ENCODE data around the gene CD4.
"Not testable (repeated sequence)": the region's sequence is repeated elsewhere in the genome, so short reads cannot be mapped to it uniquely, and the experiment has no call there.

The CD4 gene

GRCh38 chr12:6788972-6789924 is at the start of gene CD4:
Gene CD4, plus strand, starts transcription at chr12:6789528. Its CDS starts 10,611 bp downstream, at chr12:6800139.
- no peak for DNase-seq

- not testable (repeated sequence) for DNase-seq
Observed at GRCh38 chr12:6742080-6742479, 47.2 kb upstream of the CD4 start.

- no peak for DNase-seq
Observed at GRCh38 chr12:6742834-6743233, 46.5 kb upstream of the CD4 start.

- DNase-seq: not testable (repeated sequence)
Observed at GRCh38 chr12:6743300-6743699, 46.0 kb upstream of the CD4 start.

- DNase-seq: no peak
Observed at GRCh38 chr12:6745741-6746525, 43.4 kb upstream of the CD4 start.

GRCh38 chr12:6747216-6747615 is 42.1 kb upstream of the CD4 start:
- no peak for DNase-seq

- DNase-seq: no peak
Observed at GRCh38 chr12:6748761-6749160, 40.6 kb upstream of the CD4 start.

- no peak for DNase-seq
Observed at GRCh38 chr12:6750506-6750905, 38.8 kb upstream of the CD4 start.

- no peak for DNase-seq
Observed at GRCh38 chr12:6751767-6752166, 37.6 kb upstream of the CD4 start.

GRCh38 chr12:6752167-6752920 is 37.0 kb upstream of the CD4 start:
- DNase-seq: no peak

- DNase-seq: peak; percentile 94 to 98
Observed at GRCh38 chr12:6752921-6753771, 36.2 kb upstream of the CD4 start, which contains the start of gene MLF2. Gene MLF2, minus strand, starts transcription at chr12:6753141. Its CDS starts 807 bp downstream, at chr12:6752334.

GRCh38 chr12:6753772-6754356 is 35.5 kb upstream of the CD4 start:
- DNase-seq: no peak

- no peak for DNase-seq
Observed at GRCh38 chr12:6754411-6754810, 34.9 kb upstream of the CD4 start.

- DNase-seq: no peak
Observed at GRCh38 chr12:6757028-6757690, 32.2 kb upstream of the CD4 start.

- DNase-seq: no peak
Observed at GRCh38 chr12:6758506-6759095, 30.7 kb upstream of the CD4 start.

- DNase-seq: no peak
Observed at GRCh38 chr12:6759741-6760140, 29.6 kb upstream of the CD4 start.

GRCh38 chr12:6763380-6763779 is 25.9 kb upstream of the CD4 start:
- no peak for DNase-seq

- peak; percentile 99 to 100 for DNase-seq
Observed at GRCh38 chr12:6764011-6764828, 25.1 kb upstream of the CD4 start.

- peak in 1 of 2 experiments; percentile 15 for DNase-seq
Observed at GRCh38 chr12:6765048-6765633, 24.2 kb upstream of the CD4 start.
